Activated T-cell treated with anti-CD3 and anti-CD28 coated beads for 48 hours (primary cell): Measurements from ENCODE around the gene KRT222.

Source experiments
- DNase-seq: peaks from one replicate; pipeline ENCODE4 v3.0.0-alpha.2; 2020; ENCODE audit warnings: low read depth

Gene KRT222

GRCh38 chr17:40664582-40665333 is at the start of gene KRT222:
TSS of gene KRT222 (minus strand) at chr17:40665177. CDS start at chr17:40665099, 78 bp downstream.
- no peak for DNase-seq

DNA sequence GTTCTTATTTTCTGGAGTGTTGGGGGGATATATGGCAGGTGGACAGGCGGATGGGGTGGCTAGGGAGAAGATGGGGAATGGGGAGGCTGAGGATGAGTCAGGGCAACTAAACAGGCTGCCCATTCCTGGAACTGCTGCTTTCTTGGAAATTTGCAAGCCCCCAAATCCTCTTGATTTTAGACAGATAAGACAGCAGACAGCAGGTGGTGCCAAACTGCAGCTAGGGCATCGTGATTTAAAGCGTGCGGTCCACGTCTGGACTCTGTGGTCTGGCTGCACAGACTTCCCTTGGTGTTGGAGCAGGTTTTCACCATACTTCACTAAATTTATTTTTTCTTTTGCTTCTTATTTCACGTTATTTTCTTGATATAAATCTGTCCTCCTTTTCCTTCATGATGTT is 49.5 kb upstream of the KRT222 start:
- no peak for DNase-seq

- no peak for DNase-seq
Measured at GRCh38 chr17:40707745-40708144, 42.8 kb upstream of the KRT222 start.

GRCh38 chr17:40705584-40705983 is 40.6 kb upstream of the KRT222 start:
- DNase-seq, result no peak

GRCh38 chr17:40703652-40704051 is 38.7 kb upstream of the KRT222 start, which contains the start of gene KRT24:
TSS of gene KRT24 (minus strand) at chr17:40703752. CDS start at chr17:40703693, 59 bp downstream.
- no peak for DNase-seq

- DNase-seq, result no peak
Measured at GRCh38 chr17:40702271-40702670, 37.3 kb upstream of the KRT222 start.

- no peak for DNase-seq
Measured at GRCh38 chr17:40699853-40700252, 34.9 kb upstream of the KRT222 start.

GRCh38 chr17:40699371-40699770 is 34.4 kb upstream of the KRT222 start:
- DNase-seq, result no peak

DNA sequence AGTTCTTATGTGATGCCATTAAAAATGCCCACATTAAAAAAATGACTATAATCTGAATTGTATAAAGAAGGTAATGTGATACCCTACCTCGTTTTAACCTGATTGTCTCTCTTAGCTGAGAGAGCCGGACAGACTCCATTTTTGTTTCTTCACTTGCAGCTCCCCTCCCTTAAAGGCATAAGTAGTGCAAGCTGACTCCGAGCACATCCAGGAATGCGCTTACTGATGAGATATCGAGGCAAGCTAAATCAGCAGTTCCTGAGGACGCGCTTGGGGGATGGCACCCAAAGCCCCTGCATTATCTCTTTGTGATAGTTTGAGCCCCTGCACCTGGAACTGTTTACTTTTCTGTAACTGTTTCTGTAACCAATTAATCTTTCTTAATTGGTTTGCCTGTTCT is 32.3 kb upstream of the KRT222 start:
- no peak for DNase-seq

DNA sequence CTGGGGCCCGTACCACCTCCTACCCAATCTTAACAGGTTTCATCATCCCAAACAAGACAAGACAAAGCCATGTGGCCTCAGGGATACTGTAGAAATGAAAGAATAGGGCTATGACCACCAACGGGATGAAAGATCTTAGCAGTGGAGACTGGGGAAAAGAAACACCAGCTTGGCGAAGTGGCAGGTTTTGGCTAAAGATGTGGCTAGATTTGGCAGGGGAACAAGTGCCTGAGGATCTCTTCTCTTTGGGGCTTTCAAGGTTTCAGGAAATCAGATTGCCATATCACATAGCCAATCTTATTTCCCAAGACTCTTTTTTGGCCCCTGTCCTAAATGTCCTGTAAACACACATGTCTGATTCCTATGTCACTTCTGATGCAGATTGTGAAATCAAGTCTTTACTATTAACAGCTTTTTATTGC is 31.7 kb upstream of the KRT222 start:
- DNase-seq, result no peak

DNA sequence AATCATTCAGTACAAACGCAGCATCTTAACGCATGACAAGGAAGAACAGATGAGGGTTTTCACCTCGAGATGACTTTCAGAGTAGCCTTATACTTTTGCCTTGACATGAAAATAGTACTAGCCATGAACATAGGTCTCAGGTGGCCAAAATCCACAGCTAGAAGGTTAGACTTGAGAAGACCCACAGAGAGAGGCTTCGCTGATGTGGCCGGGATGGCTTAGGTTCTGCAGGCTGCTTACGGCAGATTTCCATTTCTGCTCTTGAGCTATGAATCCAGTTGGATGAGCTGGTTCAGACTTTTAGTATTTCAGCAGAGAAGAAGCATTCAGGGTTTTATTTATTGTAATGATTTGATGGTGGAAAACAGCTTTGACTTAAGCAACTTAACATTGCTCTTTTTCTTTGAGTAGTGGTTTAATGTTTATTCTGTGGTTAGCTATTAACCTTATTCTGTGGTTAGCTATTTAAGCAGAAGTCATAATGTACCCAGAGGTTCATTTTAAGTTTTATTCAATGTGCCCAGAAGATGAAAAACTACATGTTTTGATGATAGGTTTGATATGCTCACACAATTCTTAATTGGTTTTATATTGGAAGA is 31.0 kb upstream of the KRT222 start:
- no peak for DNase-seq

GRCh38 chr17:40694584-40694983 is 29.6 kb upstream of the KRT222 start:
- no peak for DNase-seq

GRCh38 chr17:40687106-40687505 is 22.1 kb upstream of the KRT222 start:
- no peak for DNase-seq

GRCh38 chr17:40686192-40686591 is 21.2 kb upstream of the KRT222 start:
- no peak for DNase-seq

GRCh38 chr17:40680998-40681397 is 16.0 kb upstream of the KRT222 start:
- no peak for DNase-seq

- DNase-seq, result no peak
Measured at GRCh38 chr17:40679523-40679907, 14.5 kb upstream of the KRT222 start.

DNA sequence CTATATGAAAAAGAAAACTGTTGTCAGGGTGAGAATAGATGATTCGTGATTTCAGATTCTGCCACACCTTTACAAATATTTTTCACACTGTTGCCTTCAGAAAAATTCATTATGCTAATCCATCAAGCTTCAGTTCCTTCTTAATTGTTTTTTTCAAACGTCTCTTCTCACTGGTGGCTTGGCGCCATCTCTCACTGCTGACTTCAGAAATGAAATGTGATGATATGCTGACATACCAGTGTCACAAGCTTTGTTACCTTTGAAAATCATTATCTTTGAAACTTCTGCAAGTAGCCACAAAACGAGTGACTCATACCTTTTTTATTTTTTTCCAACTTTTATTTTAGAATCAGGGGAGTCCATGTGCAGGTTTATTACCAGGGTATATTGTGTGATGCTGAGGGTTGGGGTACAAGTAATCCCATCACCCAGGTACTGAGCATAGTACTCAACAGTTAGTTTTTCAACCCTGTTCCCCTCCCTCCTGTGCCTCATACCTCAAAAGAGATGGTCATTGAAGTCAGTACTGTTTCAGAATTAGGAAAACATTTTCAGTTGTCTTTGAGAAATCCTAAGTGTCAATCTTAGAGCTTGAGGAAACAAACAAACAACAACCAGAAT is 14.0 kb upstream of the KRT222 start:
- no peak for DNase-seq

DNA sequence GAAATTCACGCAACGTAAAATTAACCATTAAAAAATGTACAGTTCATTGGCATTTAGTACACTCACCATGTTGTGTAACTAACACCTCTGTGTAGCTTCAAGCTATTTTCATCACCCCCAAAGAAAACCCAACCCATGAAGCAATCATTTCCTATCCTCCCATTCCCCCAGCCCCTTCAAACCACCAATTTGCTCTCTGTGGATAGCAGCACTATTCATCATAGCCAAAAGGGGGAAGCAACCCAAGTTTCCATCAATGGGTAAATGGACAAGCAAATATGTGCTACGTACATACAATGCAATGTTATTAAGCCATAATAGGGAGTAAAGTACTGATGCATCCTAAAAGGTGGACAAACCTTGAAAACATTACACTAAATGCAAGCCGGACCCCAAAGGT is 10.9 kb upstream of the KRT222 start:
- DNase-seq, result no peak

DNA sequence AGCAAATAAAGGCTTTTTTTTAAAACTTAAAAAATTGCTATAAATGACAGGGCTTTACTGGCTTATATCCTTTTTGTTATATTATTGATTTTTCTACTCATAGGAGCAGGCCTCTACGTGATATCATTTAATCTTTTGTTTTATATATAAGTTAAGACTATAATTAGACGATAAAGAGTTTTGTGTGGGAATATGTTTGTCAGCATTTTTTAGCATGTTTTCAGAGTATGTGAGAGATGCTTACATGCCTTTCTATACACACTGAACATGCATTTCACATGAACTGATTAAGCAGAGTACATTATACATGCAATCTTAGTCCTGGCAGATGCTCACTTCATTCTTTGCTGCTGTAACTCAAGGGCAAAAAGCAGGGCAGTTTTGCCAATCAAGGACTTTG is 7.7 kb upstream of the KRT222 start:
- DNase-seq, result no peak

GRCh38 chr17:40671282-40671681 is 6.3 kb upstream of the KRT222 start:
- no peak for DNase-seq

DNA sequence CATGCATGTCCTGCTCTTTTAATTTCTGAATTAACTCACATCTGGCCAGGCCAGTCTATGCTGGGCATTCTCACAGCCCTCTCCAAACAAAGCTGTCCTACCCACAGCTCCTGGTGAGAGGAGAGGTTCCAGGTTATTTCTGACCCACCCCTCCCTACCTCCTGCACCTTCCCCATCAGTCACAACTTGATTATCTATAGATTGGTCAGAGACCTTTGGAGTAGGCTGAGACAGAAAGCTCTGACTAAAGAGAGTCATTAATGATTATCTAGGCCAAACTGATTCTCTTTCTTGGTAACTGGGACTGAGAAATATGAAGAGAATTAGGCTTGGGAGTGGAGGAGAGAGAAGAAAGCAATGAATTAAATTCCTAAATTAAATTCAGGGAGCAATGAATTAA is 1.4 kb upstream of the KRT222 start:
- no peak for DNase-seq

- DNase-seq, result no peak
Measured at GRCh38 chr17:40663252-40663651, 1.7 kb downstream of the KRT222 start.

DNA sequence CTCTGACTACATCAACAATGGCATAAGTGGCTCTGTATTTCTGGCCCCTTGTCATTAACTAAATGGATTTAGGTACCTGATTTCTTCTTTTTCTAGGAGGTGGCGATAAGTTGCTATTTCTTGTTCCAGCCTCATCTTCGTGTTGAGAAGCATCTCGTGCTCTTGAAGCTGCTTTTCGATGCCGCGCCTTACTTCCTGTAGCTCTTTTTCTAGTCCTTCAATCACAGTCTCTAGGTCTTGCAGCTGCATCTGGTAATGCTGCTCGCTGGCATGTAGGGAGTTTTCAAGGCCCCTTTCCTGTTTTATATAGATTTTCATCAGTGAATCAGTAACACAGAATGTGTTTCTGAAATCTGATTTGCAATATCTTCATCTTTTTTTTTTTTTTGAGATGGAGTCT is 5.1 kb downstream of the KRT222 start:
- no peak for DNase-seq
